Hematopoietic multipotent progenitor cell treated with erythropoietin and hydrocortisone succinate and interleukin-3 and kit ligand, for 15 days (in vitro differentiated cells): Measurements from ENCODE around the gene OAT.
A peak's percentile ranks its signal among the peaks of the same experiment; 100 is the strongest.
"Not testable (repeated sequence)": the region's sequence is repeated elsewhere in the genome, so short reads cannot be mapped to it uniquely, and the experiment has no call there.

ENCODE experiments used
- DNase-seq: peaks from one replicate; pipeline ENCODE4 v3.0.0-alpha.2; 2015; ENCODE audit warnings: low spot score

Gene OAT

GRCh38 chr10:124447751-124448466, 29.2 kb upstream of the OAT start:
- DNase-seq, result no peak

GRCh38 chr10:124446830-124447750, 28.4 kb upstream of the OAT start:
- no peak for DNase-seq

- DNase-seq, result not testable (repeated sequence)
These were observed 23.0 kb upstream of the OAT start for GRCh38 chr10:124441694-124442093.

- DNase-seq, result no peak
These were observed 17.5 kb upstream of the OAT start for GRCh38 chr10:124436191-124436638.

- DNase-seq, result not testable (repeated sequence)
These were observed 17.0 kb upstream of the OAT start for GRCh38 chr10:124435683-124436082.

GRCh38 chr10:124433461-124433860, 14.7 kb upstream of the OAT start:
- no peak for DNase-seq

DNA sequence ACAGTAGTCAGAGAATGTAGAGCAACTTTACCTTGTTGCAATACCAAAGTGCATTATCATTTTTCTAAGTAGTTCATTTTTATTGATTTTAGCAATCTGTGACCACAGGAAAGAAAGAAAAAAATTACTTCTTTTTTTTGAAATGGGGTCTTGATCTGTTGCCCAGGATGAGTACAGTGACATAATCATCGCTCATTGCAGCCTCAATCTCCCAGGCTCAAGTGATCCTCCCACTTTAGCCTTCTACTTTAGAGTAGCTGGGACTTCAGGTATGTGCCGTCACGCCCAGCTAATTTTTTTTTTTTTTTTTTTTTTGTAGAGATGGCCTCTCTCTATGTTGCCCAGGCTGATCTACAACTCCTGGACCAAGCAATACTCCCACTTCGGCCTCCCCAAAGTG, 11.4 kb upstream of the OAT start:
- DNase-seq, result no peak

- DNase-seq, result no peak
These were observed 10.9 kb upstream of the OAT start for GRCh38 chr10:124429576-124429975.

GRCh38 chr10:124428207-124428777, 9.6 kb upstream of the OAT start:
- no peak for DNase-seq

- DNase-seq, result no peak
These were observed 6.7 kb upstream of the OAT start for GRCh38 chr10:124425227-124425962.

GRCh38 chr10:124423813-124424212, 5.1 kb upstream of the OAT start:
- peak; percentile 79 for DNase-seq

GRCh38 chr10:124422742-124423141, 4.0 kb upstream of the OAT start:
- no peak for DNase-seq

DNA sequence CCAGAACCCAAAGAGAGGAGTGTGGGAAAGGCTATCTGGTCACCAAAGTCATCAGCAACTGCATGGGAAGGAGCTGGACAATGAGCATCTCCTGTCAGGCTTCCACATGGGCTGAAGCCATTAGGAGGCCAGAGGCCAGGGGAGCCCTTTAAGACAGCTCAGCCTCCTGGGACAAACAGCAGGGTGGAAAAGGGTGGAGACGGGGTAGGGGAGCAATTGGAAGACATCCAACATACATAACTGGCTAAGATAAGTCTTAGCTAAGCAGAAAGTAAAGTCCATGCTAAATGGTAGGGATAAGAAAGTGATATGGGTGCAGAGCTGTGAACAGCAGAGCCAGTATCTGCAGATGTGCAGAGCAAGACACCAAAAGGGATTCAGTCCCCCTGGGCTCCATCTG, 1.5 kb upstream of the OAT start:
- peak; percentile 86 for DNase-seq

DNA sequence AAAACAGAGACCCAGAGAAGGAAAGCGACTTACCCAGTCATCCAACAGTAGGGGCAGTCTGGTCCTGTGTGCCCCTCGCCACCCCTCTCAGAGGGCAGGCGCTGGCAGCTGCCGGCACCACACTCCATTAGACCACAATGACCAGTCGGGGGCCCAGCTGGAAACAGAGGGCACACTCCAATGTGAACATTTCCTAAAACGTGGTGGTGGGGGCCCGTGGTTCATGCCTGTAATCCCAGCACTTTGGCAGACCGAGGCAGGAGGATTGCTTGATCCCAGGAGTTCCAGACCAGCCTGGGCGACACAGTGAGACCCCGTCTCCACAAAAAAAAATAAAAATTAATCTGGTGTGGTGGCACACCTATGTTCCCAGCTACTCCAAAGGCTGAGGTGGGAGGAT, 912 bp upstream of the OAT start:
- no peak for DNase-seq

GRCh38 chr10:124417895-124418725, 613 bp downstream of the OAT start:
- DNase-seq, result peak; percentile 51

DNA sequence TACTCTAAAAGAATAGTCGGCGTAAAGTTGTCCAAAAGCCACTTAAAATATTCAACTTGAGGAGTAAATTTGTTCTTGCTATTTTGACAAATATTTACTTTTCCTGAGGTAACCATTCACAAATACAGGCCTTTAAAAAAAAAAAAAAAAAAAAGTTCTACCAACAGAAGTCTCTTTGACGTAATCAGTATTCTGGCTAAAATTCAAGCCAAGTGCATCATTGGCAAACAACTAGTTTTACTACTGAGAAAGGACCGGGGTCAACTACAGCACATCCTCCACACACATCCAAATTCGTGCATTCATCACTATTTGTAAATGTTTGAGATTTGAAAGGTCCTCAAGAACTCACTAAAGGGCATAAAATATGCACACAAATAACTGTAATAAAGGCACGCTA, 2.0 kb downstream of the OAT start:
- no peak for DNase-seq

DNA sequence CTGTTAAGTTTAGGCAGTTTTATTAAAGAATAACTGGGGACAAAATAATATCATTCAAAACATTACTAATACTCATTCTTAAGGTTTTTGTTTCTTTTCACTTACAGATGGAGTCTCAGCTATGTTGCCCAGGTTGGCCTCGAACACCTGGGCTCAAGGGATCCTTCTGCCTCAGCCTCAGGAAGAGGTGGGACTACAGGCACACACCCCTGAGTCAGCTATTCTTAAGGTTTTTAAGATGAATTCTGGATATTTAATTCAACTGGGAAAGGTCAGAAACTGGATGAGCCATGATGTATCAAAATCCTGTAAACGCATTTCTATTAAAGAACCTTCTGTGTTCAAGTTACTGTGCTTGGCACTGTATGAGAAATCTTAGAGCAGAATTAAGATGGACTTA, 3.5 kb downstream of the OAT start:
- DNase-seq, result no peak

DNA sequence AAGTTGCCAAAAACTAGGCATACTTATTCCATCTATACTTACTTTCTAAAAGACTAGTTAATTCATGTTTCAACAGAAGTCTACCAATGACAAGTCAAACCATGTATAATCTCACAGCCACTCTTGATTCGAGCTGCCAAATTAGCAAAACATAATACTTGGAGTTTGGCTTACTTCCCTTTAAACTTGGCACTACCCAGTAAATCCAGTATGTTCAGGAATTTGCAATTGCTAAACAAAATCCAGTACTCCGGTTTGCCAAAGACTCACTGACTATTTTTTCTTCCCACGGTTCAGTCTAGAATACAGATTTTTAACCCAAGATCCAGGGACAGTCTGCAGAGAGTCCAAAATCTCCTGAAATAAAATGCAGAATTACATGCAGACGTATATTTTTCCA, 4.6 kb downstream of the OAT start:
- no peak for DNase-seq

- no peak for DNase-seq
These were observed 9.0 kb downstream of the OAT start for GRCh38 chr10:124409696-124410095.

DNA sequence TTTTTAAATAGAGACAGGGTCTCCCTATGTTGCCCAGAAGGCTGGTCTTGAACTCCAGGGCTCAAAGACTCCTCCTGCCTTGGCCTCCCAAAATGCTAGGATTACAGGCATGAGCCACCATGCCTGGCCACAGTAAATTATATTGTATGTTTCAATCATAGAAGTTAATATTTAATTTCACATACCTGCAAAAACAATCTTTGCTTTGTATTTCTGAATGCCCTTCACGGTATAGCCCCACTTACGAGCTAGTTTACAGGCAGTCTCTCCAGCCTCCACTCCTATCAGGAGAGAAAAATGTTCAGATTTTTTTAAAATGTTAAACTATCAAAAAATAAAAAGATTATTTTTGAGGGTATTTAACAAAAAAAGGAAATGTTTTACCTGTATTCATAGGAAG, 10.4 kb downstream of the OAT start:
- DNase-seq, result no peak

DNA sequence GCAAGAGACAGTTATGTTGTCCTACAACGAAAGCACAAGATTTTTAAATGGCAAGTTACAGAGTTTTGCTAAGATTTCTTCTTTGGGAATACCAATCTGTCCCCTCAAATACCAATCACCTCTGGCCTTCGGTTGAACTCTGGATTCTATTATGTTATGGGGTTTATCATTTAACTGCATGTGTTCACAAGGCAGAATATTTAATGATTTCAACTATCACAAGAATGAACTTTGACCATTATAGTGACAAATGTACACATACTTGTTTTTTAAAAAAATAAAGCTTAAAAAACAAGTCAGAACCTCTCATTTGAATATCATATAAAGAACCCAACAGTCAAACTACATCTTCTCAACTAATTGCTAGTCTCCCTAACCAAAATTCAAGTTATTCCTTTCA, 11.3 kb downstream of the OAT start:
- no peak for DNase-seq
